ENCODE data around the gene ATP5PB.

DNA sequence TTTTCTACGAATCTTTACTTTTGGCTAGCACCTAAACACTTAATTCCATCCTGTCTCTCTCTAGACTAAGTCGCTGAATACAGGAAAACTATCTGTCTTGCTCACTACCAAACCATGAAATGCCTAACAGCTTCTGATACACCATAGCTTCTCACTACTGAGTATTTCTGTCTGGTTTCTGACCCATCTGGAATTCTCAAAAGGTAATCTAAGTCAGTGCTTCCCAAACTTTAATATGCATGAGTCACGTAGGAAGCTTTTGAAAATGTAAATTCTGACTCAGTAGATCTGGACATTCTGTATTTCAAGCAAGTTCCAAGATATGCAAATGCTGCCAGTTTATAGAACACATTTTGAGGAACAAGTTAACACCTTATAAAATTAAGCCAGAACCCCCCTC lies 12.5 kb upstream of the ATP5PB start:
- TF ChIP-seq, protein P1, sequence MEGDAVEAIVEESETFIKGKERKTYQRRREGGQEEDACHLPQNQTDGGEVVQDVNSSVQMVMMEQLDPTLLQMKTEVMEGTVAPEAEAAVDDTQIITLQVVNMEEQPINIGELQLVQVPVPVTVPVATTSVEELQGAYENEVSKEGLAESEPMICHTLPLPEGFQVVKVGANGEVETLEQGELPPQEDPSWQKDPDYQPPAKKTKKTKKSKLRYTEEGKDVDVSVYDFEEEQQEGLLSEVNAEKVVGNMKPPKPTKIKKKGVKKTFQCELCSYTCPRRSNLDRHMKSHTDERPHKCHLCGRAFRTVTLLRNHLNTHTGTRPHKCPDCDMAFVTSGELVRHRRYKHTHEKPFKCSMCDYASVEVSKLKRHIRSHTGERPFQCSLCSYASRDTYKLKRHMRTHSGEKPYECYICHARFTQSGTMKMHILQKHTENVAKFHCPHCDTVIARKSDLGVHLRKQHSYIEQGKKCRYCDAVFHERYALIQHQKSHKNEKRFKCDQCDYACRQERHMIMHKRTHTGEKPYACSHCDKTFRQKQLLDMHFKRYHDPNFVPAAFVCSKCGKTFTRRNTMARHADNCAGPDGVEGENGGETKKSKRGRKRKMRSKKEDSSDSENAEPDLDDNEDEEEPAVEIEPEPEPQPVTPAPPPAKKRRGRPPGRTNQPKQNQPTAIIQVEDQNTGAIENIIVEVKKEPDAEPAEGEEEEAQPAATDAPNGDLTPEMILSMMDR (conservative IDR thresholded peaks at IDR 0.05; ENCODE audit: low read depth, low read length): no peak
- TF ChIP-seq EZH2 (IDR thresholded peaks at IDR 0.05; ENCODE audit: borderline replicate concordance, low read depth, low read length, poor library complexity, severe bottlenecking): no peak
